Measurements from ENCODE around the gene BTBD9. TPM values are rescaled to one million over a fixed set of nuclear protein-coding genes. Genes with fewer than 3 reads are reported as not detected.

The BTBD9 gene
- total RNA-seq, 1 experiment from 2014 or later = 8.9 TPM

DNA sequence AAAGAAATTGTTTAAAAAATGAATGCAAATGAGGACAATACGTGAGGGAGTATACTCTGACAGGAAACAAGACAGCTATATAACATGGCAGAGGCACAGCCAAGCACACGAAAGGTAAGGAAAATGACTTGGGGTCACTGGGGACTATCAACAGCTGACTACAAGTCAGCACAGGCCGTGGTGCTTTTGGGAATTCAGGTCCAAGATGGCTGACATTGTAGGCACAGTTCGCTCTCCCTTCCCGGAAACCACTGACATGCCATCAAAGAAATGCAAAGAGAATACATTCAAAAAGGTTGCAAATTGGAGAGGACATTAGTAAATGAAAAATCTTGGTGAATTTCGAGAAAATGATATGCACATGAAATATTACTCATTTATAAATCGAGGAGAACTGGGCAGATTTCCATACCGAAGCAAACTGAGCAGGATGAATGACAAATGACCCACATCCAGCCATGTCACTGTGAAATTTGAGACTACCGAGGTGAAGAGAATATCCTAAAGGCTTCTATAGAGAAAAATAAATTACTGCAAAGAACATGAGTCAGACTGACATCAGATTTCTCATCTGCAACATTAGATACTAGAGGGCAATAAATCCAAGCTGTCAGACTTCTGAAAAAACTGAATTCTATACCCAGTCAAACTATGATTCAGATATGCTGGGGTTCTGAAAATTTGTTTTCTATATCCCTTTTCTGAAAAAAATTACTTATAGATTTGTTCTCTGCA lies 391.1 kb downstream of the BTBD9 start:
- H3K14ac ChIP-seq (ENCODE audit: insufficient read depth, low read length) = no peak overlapping the region
- no peaks in the 10 kb centered on the region for H3K23me2 ChIP-seq (ENCODE audit: insufficient read length, low read depth, low read length, poor library complexity, severe bottlenecking)
- no peaks in the 10 kb centered on the region for H3K79me1 ChIP-seq (ENCODE audit: insufficient read depth, low read depth, low read length, poor library complexity, severe bottlenecking)
- no peak overlapping the region for H2BK15ac ChIP-seq (ENCODE audit: low read depth, low read length)
- no peak overlapping the region for H2AFZ ChIP-seq (ENCODE audit: low read length)
- no peaks in the 10 kb centered on the region for H3K4me1 ChIP-seq (ENCODE audit: insufficient read depth, low read length)
- H2BK20ac ChIP-seq (ENCODE audit: low read depth, low read length, poor library complexity, severe bottlenecking) = no peak overlapping the region
- no peak overlapping the region for H2AK5ac ChIP-seq (ENCODE audit: insufficient read length, low read length)
- Mint-ChIP-seq H3K36me3 (ENCODE audit: insufficient read depth in 1 of 3, low read depth in 3 of 3) (no peaks in the 10 kb centered on the region; a peak in 1 of 7 replicates), H3K4me1 (peaks cover 7 to 13% of the 10 kb centered on the region in 2 experiments; a peak in 3 of 4 replicates), H3K9me3 (no peaks in the 10 kb centered on the region), H3K4me3 (no peak overlapping the region), H3K27me3 (ENCODE audit: low read depth) (no peaks in the 10 kb centered on the region), H3K27ac (no peak overlapping the region)
- no peak overlapping the region for H3K18ac ChIP-seq (ENCODE audit: insufficient read length, low read depth, low read length)
- H4K20me1 ChIP-seq (ENCODE audit: control insufficient read depth, insufficient read depth, insufficient read length) = no peaks in the 10 kb centered on the region
- H3K4me2 ChIP-seq (ENCODE audit: insufficient read depth, insufficient read length, low read length) = no peak overlapping the region
- H3K23ac ChIP-seq (ENCODE audit: insufficient read length, low read depth, low read length) = no peak overlapping the region
- no peak overlapping the region for H3K27ac ChIP-seq (ENCODE audit: insufficient read length, low read depth, low read length)
- no peak overlapping the region for H4K8ac ChIP-seq (replicated peaks; ENCODE audit: insufficient read length, low read depth, low read length)
- H3K4ac ChIP-seq (ENCODE audit: low read depth, low read length) = no peak overlapping the region
- no peak overlapping the region for H2BK120ac ChIP-seq (ENCODE audit: low read depth, low read length, poor library complexity, severe bottlenecking)
- H2BK12ac ChIP-seq (ENCODE audit: insufficient read length, low read depth, low read length) = no peak overlapping the region
- H3K9me3 ChIP-seq (ENCODE audit: control insufficient read depth, low read depth, low read length) = no peaks in the 10 kb centered on the region
- H4K91ac ChIP-seq (ENCODE audit: insufficient read length, low read depth, low read length) = no peak overlapping the region
- H3K9ac ChIP-seq (ENCODE audit: extremely low read depth, insufficient read length, low read length) = no peak overlapping the region
- no peak overlapping the region for H3K56ac ChIP-seq (ENCODE audit: insufficient read length, low read depth, low read length)
- H2BK5ac ChIP-seq (ENCODE audit: insufficient read length, low read length) = no peak overlapping the region
- WGBS (ENCODE audit: extremely low coverage, insufficient read length, low lambda C conversion rate) = no CpG with 5 or more reads among the region's 9 CpGs
- no peak overlapping the region for H3T11ph ChIP-seq (ENCODE audit: low read length)
- no peaks in the 10 kb centered on the region for H3K79me2 ChIP-seq (ENCODE audit: insufficient read depth, low read length)
- TF ChIP-seq, protein P1, sequence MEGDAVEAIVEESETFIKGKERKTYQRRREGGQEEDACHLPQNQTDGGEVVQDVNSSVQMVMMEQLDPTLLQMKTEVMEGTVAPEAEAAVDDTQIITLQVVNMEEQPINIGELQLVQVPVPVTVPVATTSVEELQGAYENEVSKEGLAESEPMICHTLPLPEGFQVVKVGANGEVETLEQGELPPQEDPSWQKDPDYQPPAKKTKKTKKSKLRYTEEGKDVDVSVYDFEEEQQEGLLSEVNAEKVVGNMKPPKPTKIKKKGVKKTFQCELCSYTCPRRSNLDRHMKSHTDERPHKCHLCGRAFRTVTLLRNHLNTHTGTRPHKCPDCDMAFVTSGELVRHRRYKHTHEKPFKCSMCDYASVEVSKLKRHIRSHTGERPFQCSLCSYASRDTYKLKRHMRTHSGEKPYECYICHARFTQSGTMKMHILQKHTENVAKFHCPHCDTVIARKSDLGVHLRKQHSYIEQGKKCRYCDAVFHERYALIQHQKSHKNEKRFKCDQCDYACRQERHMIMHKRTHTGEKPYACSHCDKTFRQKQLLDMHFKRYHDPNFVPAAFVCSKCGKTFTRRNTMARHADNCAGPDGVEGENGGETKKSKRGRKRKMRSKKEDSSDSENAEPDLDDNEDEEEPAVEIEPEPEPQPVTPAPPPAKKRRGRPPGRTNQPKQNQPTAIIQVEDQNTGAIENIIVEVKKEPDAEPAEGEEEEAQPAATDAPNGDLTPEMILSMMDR (conservative IDR thresholded peaks at IDR 0.05) = no peak
- DNase-seq = no peak
- no peak overlapping the region for H4K5ac ChIP-seq (ENCODE audit: insufficient read length, low read depth, low read length)
- no peaks in the 10 kb centered on the region for H3K27me3 ChIP-seq (ENCODE audit: insufficient read depth, low read length)

Data from H9 (cell line).